HG02840 (cell line): ENCODE data around the gene WWC2.

Source experiments
- ATAC-seq: cut with Tn5 transposase; IDR thresholded peaks from one replicate; pipeline ENCODE4 v1.9.1; 2021; ENCODE audit warnings: mild to moderate bottlenecking, moderate library complexity, moderate number of reproducible peaks; ENCODE audit not compliant: unreplicated experiment, low FRiP score

Gene WWC2

GRCh38 chr4:183098723-183099536 is at the start of gene WWC2:
Gene WWC2 (plus strand): TSS chr4:183099257. CDS start chr4:183099492, 235 bp downstream.
- ATAC-seq = no peak

- no peak for ATAC-seq
These were observed 45.4 kb upstream of the WWC2 start for GRCh38 chr4:183053681-183054080.

- ATAC-seq = no peak
These were observed 41.8 kb upstream of the WWC2 start for GRCh38 chr4:183057255-183057654.

GRCh38 chr4:183059797-183060196 is 39.3 kb upstream of the WWC2 start:
- ATAC-seq = no peak

GRCh38 chr4:183068502-183068901 is 30.6 kb upstream of the WWC2 start:
- ATAC-seq = no peak

GRCh38 chr4:183071222-183071621 is 27.8 kb upstream of the WWC2 start:
- ATAC-seq = no peak

GRCh38 chr4:183072176-183072575 is 26.9 kb upstream of the WWC2 start:
- no peak for ATAC-seq

- no peak for ATAC-seq
These were observed 25.3 kb upstream of the WWC2 start for GRCh38 chr4:183073838-183074145.

GRCh38 chr4:183074288-183074990 is 24.6 kb upstream of the WWC2 start:
- no peak for ATAC-seq

- ATAC-seq = no peak
These were observed 20.4 kb upstream of the WWC2 start for GRCh38 chr4:183078634-183079033.

GRCh38 chr4:183080372-183081115 is 18.5 kb upstream of the WWC2 start:
- ATAC-seq = no peak

GRCh38 chr4:183081116-183081469 is 18.0 kb upstream of the WWC2 start:
- no peak for ATAC-seq

- no peak for ATAC-seq
These were observed 17.0 kb upstream of the WWC2 start for GRCh38 chr4:183082053-183082452.

- no peak for ATAC-seq
These were observed 4.5 kb upstream of the WWC2 start for GRCh38 chr4:183094393-183095198.

- no peak for ATAC-seq
These were observed 3.9 kb upstream of the WWC2 start for GRCh38 chr4:183095199-183095512.

GRCh38 chr4:183096276-183096965 is 2.6 kb upstream of the WWC2 start:
- no peak for ATAC-seq

GRCh38 chr4:183097231-183098018 is 1.6 kb upstream of the WWC2 start:
- ATAC-seq = no peak

- ATAC-seq = no peak
These were observed 886 bp upstream of the WWC2 start for GRCh38 chr4:183098019-183098722.
